Epithelial cell of esophagus (primary cell): ENCODE results near the gene GPR18.

Experiments used
- DNase-seq: peaks from one replicate; pipeline ENCODE4 v3.0.0; 2010; ENCODE audit warnings: low read depth
- H3K4me3 ChIP-seq: 2 replicates; pipeline ENCODE4 v1.5.1; 2011; ENCODE audit warnings: mild to moderate bottlenecking, low read length, control low read depth
- CTCF ChIP-seq: IDR thresholded peaks from 2 replicates; pipeline ENCODE4 v1.5.1; 2011; ENCODE audit warnings: low read depth, mild to moderate bottlenecking, low read length, control low read depth, inconsistent platforms; ENCODE audit not compliant: insufficient read depth; ENCODE audit errors: missing control alignments

The GPR18 gene

GRCh38 chr13:99269627-99270241 lies 11.6 kb upstream of the GPR18 start:
- TF ChIP-seq CTCF = peak; percentile 69
- H3K4me3 ChIP-seq = no peak overlapping the region
- DNase-seq = peak; percentile 55

GRCh38 chr13:99268822-99269221 lies 10.6 kb upstream of the GPR18 start:
- H3K4me3 ChIP-seq = no peak overlapping the region
- no peak for DNase-seq
- no peak for TF ChIP-seq CTCF

- no peak for DNase-seq
- H3K4me3 ChIP-seq = no peak overlapping the region
- no peak for TF ChIP-seq CTCF
These were observed 9.7 kb upstream of the GPR18 start for GRCh38 chr13:99267927-99268326.

- no peak for DNase-seq
- H3K4me3 ChIP-seq = no peak overlapping the region
- TF ChIP-seq CTCF = no peak
These were observed 8.6 kb upstream of the GPR18 start for GRCh38 chr13:99266827-99267226.

- DNase-seq = peak; percentile 69
- no peak overlapping the region for H3K4me3 ChIP-seq
- TF ChIP-seq CTCF = peak; percentile 65
These were observed 7.7 kb upstream of the GPR18 start for GRCh38 chr13:99265821-99266426.

GRCh38 chr13:99265162-99265800 lies 7.1 kb upstream of the GPR18 start:
- DNase-seq = no peak
- TF ChIP-seq CTCF = no peak
- H3K4me3 ChIP-seq = no peak overlapping the region
